ENCODE results near the gene KCNIP4. TPM values are rescaled to one million over a fixed set of nuclear protein-coding genes. Genes with fewer than 3 reads are reported as not detected.

The KCNIP4 gene
- total RNA-seq, 1 donor from 2014 or later, result not detected

GRCh38 chr4:21780148-21780547 lies 168.4 kb downstream of the KCNIP4 start:
- no peak overlapping the region for H3K27ac Mint-ChIP-seq
- no peak overlapping the region for H3K4me3 Mint-ChIP-seq
- no peaks in the 10 kb centered on the region for H3K36me3 Mint-ChIP-seq (ENCODE audit: low read depth)
- ATAC-seq (ENCODE audit: low read depth) (no peak), DNase-seq (no peak)
- intact Hi-C loops (cut with micrococcal nuclease), result no loop called here
- CTCF ChIA-PET, result no interaction called here
- no peak for TF ChIP-seq CTCF (IDR thresholded peaks at IDR 0.05)
- H3K4me1 Mint-ChIP-seq, result no peaks in the 10 kb centered on the region
- no peaks in the 10 kb centered on the region for H3K9me3 Mint-ChIP-seq
- no peaks in the 10 kb centered on the region for H3K27me3 Mint-ChIP-seq
- POLR2A ChIA-PET, result no interaction called here

- ChIA-PET POLR2A (no interaction called here), CTCF (interaction anchor here (0.9 to 1.5 kb wide), 2 partner anchors 12 to 13 kb away, joined by 3 read pairs; no protein-coding TSS in a partner anchor)
- Mint-ChIP-seq H3K4me1 (no peaks in the 10 kb centered on the region), H3K27ac (no peak overlapping the region), H3K9me3 (no peaks in the 10 kb centered on the region), H3K4me3 (no peak overlapping the region), H3K27me3 (no peaks in the 10 kb centered on the region), H3K36me3 (ENCODE audit: low read depth) (no peaks in the 10 kb centered on the region)
- ATAC-seq (ENCODE audit: low read depth) (no peak), DNase-seq (no peak)
- intact Hi-C loops (cut with micrococcal nuclease), result no loop called here
- no peak for TF ChIP-seq CTCF (IDR thresholded peaks at IDR 0.05)
Observed at GRCh38 chr4:21778702-21779101, 169.9 kb downstream of the KCNIP4 start.

- DNase-seq, result no peak
- H3K27me3 Mint-ChIP-seq, result no peaks in the 10 kb centered on the region
- POLR2A ChIA-PET, result no interaction called here
- H3K4me1 Mint-ChIP-seq, result no peaks in the 10 kb centered on the region
- no peaks in the 10 kb centered on the region for H3K9me3 Mint-ChIP-seq
- H3K36me3 Mint-ChIP-seq (ENCODE audit: low read depth), result no peaks in the 10 kb centered on the region
- no peak overlapping the region for H3K27ac Mint-ChIP-seq
- TF ChIP-seq CTCF (IDR thresholded peaks at IDR 0.05), result no peak
- CTCF ChIA-PET, result no interaction called here
- no peak for ATAC-seq (ENCODE audit: low read depth)
- intact Hi-C loops (cut with micrococcal nuclease), result no loop called here
- no peak overlapping the region for H3K4me3 Mint-ChIP-seq
Observed at GRCh38 chr4:21775703-21776102, 172.9 kb downstream of the KCNIP4 start.

- ATAC-seq (ENCODE audit: low read depth) (no peak), DNase-seq (no peak)
- CTCF ChIA-PET, result no interaction called here
- no peaks in the 10 kb centered on the region for H3K4me1 Mint-ChIP-seq
- no peak overlapping the region for H3K4me3 Mint-ChIP-seq
- intact Hi-C loops (cut with micrococcal nuclease), result loop anchor here (5.0 kb wide), 1 partner anchor 1352 kb away; no protein-coding TSS in a partner anchor
- no peaks in the 10 kb centered on the region for H3K36me3 Mint-ChIP-seq (ENCODE audit: low read depth)
- no peak overlapping the region for H3K27ac Mint-ChIP-seq
- POLR2A ChIA-PET, result no interaction called here
- no peaks in the 10 kb centered on the region for H3K9me3 Mint-ChIP-seq
- no peaks in the 10 kb centered on the region for H3K27me3 Mint-ChIP-seq
- no peak for TF ChIP-seq CTCF (IDR thresholded peaks at IDR 0.05)
Observed at GRCh38 chr4:21769404-21770147, 179.0 kb downstream of the KCNIP4 start.

GRCh38 chr4:21768349-21769310 lies 179.9 kb downstream of the KCNIP4 start:
- Mint-ChIP-seq H3K27me3 (no peaks in the 10 kb centered on the region), H3K4me1 (no peaks in the 10 kb centered on the region), H3K4me3 (no peak overlapping the region), H3K9me3 (no peaks in the 10 kb centered on the region), H3K27ac (no peak overlapping the region), H3K36me3 (ENCODE audit: low read depth) (no peaks in the 10 kb centered on the region)
- intact Hi-C loops (cut with micrococcal nuclease), result loop anchor here (5.0 kb wide), 1 partner anchor 1351 kb away; no protein-coding TSS in a partner anchor
- peak; percentile 41 for TF ChIP-seq CTCF (IDR thresholded peaks at IDR 0.05)
- DNase-seq (no peak), ATAC-seq (ENCODE audit: low read depth) (no peak)
- CTCF ChIA-PET, result interaction anchor here (1.1 to 1.2 kb wide), 2 partner anchors 9 to 17 kb away, joined by 3 to 4 read pairs; no protein-coding TSS in a partner anchor
- POLR2A ChIA-PET, result no interaction called here
